ENCODE measurements around the gene BBS9.

Gene BBS9

DNA sequence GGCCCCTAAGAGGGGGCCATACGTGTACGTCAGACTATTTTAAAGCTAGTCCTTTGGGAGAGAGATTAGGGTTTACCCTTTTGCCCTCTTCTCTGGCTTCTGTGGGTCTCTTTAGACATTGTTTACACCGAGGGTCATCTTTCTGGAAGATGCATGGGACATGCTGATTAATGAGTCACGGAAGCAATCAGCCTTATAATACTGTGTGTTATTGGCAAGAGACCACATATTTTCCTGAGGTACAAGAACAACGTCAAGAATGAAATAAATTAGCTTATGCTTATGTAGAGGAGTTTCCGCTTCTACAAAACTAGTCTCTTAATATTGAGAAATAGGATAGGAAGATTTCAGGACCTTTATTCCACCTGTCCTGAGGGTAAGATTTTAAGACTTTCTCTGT is 327.7 kb downstream of the BBS9 start:
- DNase-seq (ENCODE audit: low read depth) = no peak
- TF ChIP-seq, protein P1, sequence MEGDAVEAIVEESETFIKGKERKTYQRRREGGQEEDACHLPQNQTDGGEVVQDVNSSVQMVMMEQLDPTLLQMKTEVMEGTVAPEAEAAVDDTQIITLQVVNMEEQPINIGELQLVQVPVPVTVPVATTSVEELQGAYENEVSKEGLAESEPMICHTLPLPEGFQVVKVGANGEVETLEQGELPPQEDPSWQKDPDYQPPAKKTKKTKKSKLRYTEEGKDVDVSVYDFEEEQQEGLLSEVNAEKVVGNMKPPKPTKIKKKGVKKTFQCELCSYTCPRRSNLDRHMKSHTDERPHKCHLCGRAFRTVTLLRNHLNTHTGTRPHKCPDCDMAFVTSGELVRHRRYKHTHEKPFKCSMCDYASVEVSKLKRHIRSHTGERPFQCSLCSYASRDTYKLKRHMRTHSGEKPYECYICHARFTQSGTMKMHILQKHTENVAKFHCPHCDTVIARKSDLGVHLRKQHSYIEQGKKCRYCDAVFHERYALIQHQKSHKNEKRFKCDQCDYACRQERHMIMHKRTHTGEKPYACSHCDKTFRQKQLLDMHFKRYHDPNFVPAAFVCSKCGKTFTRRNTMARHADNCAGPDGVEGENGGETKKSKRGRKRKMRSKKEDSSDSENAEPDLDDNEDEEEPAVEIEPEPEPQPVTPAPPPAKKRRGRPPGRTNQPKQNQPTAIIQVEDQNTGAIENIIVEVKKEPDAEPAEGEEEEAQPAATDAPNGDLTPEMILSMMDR (conservative IDR thresholded peaks at IDR 0.05; ENCODE audit: low read length) = no peak
- no peak overlapping the region for H3K4me3 ChIP-seq (ENCODE audit: low read length)

DNA sequence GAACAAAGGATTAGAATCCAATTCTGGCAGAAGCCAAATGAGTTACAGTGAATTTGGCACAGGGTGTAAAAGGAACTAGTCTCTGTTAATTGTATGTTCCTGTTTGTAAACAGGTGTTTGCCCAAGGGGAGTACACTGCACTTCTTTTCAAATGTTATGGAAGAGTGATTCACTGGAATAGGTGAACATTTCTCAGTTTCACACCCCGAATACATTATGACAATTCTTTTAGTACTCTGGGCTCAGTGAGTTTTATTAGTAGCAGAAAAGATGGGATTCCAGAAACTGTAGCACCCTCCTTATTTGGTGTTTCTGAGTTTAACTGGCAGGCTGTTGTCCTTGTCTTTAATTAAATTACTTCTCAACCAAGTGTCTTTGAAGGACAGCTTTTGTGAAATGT is 329.2 kb downstream of the BBS9 start:
- TF ChIP-seq, protein P1 (conservative IDR thresholded peaks at IDR 0.05; ENCODE audit: low read length) = no peak
- H3K4me3 ChIP-seq (ENCODE audit: low read length) = no peak overlapping the region
- no peak for DNase-seq (ENCODE audit: low read depth)

DNA sequence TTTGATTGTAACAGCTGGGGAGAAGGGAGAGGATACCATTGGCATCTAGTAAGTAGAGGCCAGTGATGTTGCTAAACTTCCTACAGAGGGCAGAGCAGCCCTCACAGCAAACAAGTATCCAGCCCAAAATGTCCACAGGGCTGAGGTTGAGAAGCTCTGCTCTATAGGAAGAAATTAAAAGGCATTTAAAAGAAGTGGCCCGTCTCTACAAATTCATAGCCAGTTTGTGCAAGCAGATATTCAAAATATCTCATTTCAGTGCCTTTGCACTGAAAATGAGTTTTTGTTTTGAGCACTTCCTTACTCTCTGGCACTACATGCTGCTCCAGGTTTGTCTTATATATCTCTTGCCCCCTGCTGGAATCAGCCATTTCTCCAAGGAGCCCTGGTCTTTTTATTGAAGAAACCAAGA is 330.0 kb downstream of the BBS9 start:
- TF ChIP-seq, protein P1 (conservative IDR thresholded peaks at IDR 0.05; ENCODE audit: low read length) = peak; percentile 75
- peak; percentile 77 for DNase-seq (ENCODE audit: low read depth)
- H3K4me3 ChIP-seq (ENCODE audit: low read length) = no peak overlapping the region

DNA sequence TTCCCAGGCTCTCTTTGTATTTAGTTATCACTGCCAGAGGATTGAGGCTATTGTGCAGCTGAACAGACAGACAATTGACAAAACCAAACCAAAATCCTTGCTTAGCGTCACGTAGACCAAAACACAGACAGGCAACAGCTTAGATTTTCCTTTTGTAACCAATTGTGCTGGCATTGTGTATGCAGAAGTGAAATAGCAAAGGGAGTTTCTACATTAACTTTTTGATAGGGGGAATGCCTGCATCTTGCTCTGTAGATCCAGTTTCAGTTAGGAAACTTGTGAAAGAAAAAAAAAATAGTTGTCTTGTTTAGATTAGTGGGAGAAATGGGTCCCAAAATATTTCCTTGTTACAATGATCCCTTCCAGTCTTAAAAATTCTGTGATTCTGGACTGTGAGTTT is 333.8 kb downstream of the BBS9 start:
- no peak for DNase-seq (ENCODE audit: low read depth)
- TF ChIP-seq, protein P1 (conservative IDR thresholded peaks at IDR 0.05; ENCODE audit: low read length) = no peak
- no peak overlapping the region for H3K4me3 ChIP-seq (ENCODE audit: low read length)

DNA sequence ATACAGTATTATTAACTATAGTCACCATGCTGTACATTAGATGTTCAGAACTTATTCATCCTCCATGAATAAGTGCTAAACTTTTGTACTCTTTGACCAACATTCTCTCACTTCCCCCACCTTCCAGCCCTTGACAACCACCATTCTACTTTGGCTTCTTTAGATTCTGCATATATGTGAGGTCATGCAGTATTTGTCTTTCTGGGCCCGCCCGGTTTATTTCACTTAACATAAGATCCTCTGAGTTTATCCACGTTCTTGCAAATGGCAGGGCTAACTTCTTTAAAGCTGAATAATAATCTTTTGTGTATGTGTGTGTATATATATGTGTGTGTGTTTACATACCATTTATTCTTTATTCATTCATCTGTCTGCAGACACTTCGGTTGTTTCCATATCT is 336.8 kb downstream of the BBS9 start:
- no peak for DNase-seq (ENCODE audit: low read depth)

DNA sequence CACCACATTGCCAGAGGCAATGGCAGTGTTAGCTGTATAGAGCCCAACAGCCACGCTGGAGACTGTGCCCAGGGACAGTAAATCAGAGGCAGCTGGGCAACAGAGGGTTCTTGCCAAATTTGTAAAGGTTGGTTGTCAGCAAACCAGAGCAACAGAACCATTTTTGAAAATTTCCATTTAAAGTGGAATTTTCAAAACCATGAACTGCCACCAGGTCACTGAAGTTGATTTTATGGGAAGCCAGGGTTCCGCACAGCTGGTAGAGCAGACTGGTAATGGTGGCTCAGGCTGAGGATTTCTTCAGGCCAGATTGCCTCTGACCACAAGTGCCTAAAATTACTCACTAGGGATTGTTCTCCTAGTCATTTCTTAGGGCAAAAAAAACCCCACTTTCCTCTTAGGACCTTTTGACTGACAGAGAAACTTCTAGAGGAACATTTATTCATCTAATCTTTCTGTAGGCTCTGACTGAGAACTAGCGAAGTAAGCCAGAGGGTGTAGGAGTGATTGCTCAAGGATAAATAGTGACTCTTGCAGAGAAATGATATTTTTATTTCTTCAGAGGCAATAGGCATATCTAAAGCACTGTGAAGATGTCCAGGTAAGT is 342.4 kb downstream of the BBS9 start:
- TF ChIP-seq, protein P1 (conservative IDR thresholded peaks at IDR 0.05; ENCODE audit: low read length) = no peak
- peak; percentile 28 for DNase-seq (ENCODE audit: low read depth)
- no peak overlapping the region for H3K4me3 ChIP-seq (ENCODE audit: low read length)

More for the DNA sequence above, 336.8 kb downstream of the BBS9 start:
- TF ChIP-seq, protein P1 (conservative IDR thresholded peaks at IDR 0.05; ENCODE audit: low read length) = no peak
- no peak overlapping the region for H3K4me3 ChIP-seq (ENCODE audit: low read length)

DNA sequence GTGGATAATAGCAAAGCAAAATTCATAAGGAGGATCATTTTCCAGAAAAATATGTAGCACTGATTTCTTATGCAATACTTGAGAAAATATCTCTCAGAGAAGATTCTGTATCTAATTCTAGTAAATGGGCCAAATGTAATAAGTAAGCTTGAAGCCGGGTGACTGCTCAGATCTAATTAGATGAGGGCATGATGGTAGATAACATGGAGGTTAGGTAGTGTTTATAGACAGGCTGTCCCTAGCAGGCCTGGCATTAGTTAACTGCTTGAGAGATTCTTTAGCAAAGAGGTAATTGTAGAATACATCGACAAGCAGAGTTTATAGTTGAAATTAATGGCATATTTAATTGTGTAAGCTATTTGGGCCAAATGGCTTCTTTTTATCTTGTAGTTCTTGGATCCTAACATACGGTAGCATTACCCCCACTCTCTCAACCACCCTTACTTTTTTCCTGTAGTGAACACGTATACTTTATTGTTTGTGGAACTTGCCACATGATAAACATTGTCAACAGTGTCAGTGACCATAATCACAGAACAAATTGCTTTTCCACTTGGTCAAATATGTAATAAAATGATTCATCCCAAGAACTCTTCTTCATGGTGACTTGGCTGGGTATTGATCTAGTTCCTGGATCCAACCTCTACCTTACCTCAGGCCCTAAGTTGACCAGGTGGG is 343.1 kb downstream of the BBS9 start:
- DNase-seq (ENCODE audit: low read depth) = no peak
- H3K4me3 ChIP-seq (ENCODE audit: low read length) = no peak overlapping the region
- TF ChIP-seq, protein P1 (conservative IDR thresholded peaks at IDR 0.05; ENCODE audit: low read length) = no peak

All from AG10803 (cell line).